Neural cell (in vitro differentiated cells): ENCODE results near the gene AP3S2. TPM values are rescaled to one million over a fixed set of nuclear protein-coding genes. Genes with fewer than 3 reads are reported as not detected.

Source experiments
- H2AFZ ChIP-seq: fragments of 200-600, 300-800 bp; sonication (generic), shearing (Covaris generic); 2 replicates; pipeline ENCODE4 v1.6.0; 2014; ENCODE audit warnings: low read depth, mild to moderate bottlenecking, antibody characterized with exemption, low read length, moderate library complexity
- H3F3A ChIP-seq: fragments of 200-600 bp; shearing (Covaris generic); 2 replicates; pipeline ENCODE4 v1.6.1; 2016; ENCODE audit warnings: mild to moderate bottlenecking, moderate library complexity, mixed read lengths, antibody characterized with exemption, low read length; ENCODE audit not compliant: insufficient read depth, poor library complexity, severe bottlenecking
- H3K27ac ChIP-seq: fragments of 200-600, 300-800 bp; sonication (generic), shearing (Covaris generic); 2 replicates; pipeline ENCODE4 v1.5.1; 2014; ENCODE audit warnings: mild to moderate bottlenecking, low read length, moderate library complexity
- H3K27me3 ChIP-seq: fragments of 300-800, 200-600 bp; sonication (generic), shearing (Covaris generic); 2 replicates; pipeline ENCODE4 v1.6.0; 2014; ENCODE audit warnings: mild to moderate bottlenecking, low read depth, low read length, moderate library complexity; ENCODE audit not compliant: insufficient read depth
- H3K36me3 ChIP-seq: fragments of 300-800, 200-600 bp; sonication (generic), shearing (Covaris generic); 2 replicates; pipeline ENCODE4 v1.5.1; 2014; ENCODE audit warnings: mild to moderate bottlenecking, antibody characterized with exemption, low read length, moderate library complexity; ENCODE audit not compliant: insufficient read depth
- H3K4me2 ChIP-seq: fragments of 300-800, 200-600 bp; sonication (generic), shearing (Covaris generic); 2 replicates; pipeline ENCODE4 v1.6.0; 2014; ENCODE audit warnings: mild to moderate bottlenecking, low read length
- H3K4me3 ChIP-seq: fragments of 300-800, 200-600 bp; sonication (generic), shearing (Covaris generic); 2 replicates; pipeline ENCODE4 v1.5.1; 2014; ENCODE audit warnings: mild to moderate bottlenecking, low read length, moderate library complexity
- H3K79me2 ChIP-seq: fragments of 200-600 bp; shearing (Covaris generic); replicated peaks from 2 replicates; pipeline ENCODE4 v1.6.0; 2014; ENCODE audit warnings: mild to moderate bottlenecking, low read length, moderate library complexity; ENCODE audit not compliant: insufficient read depth
- H3K9ac ChIP-seq: fragments of 300-800, 200-600 bp; sonication (generic), shearing (Covaris generic); 2 replicates; pipeline ENCODE4 v1.6.1; 2016; ENCODE audit warnings: mild to moderate bottlenecking, low read length, mixed read lengths
- H3K9me2 ChIP-seq: fragments of 200-600 bp; shearing (Covaris generic); 2 replicates; pipeline ENCODE4 v1.6.1; 2016; ENCODE audit warnings: mild to moderate bottlenecking, low read length, mixed read lengths; ENCODE audit not compliant: insufficient read depth
- H3K9me3 ChIP-seq: fragments of 200-600, 300-800 bp; sonication (generic), shearing (Covaris generic); 2 replicates; pipeline ENCODE4 v1.6.1; 2016; ENCODE audit warnings: mild to moderate bottlenecking, mixed run types, low read length, moderate library complexity, mixed read lengths
- H4K20me1 ChIP-seq: fragments of 200-600 bp; shearing (Covaris generic); 2 replicates; pipeline ENCODE4 v1.6.1; 2016; ENCODE audit warnings: mild to moderate bottlenecking, mixed run types; ENCODE audit not compliant: insufficient read depth
- CTCF ChIP-seq: fragments of 450-650 bp; IDR thresholded peaks from 2 replicates; pipeline ENCODE4 v1.5.1; 2014; ENCODE audit warnings: antibody characterized with exemption, mild to moderate bottlenecking, moderate library complexity; ENCODE audit not compliant: poor library complexity, severe bottlenecking
- EP300 ChIP-seq: fragments of 450-650 bp; conservative IDR thresholded peaks from 2 replicates; pipeline ENCODE4 v1.6.1; 2014; ENCODE audit warnings: antibody characterized with exemption, mild to moderate bottlenecking, moderate library complexity; ENCODE audit not compliant: poor library complexity, severe bottlenecking
- EZH2 ChIP-seq: fragments of 200-600, 300-800 bp; shearing (Covaris generic), sonication (generic); IDR thresholded peaks from 2 replicates; pipeline ENCODE4 v1.6.1; 2014; ENCODE audit warnings: antibody characterized with exemption, low read length, borderline replicate concordance, mild to moderate bottlenecking; ENCODE audit not compliant: insufficient read depth, poor library complexity, severe bottlenecking
- MXI1 ChIP-seq: fragments of 450-650 bp; conservative IDR thresholded peaks from 2 replicates; pipeline ENCODE4 v1.6.1; 2014; ENCODE audit warnings: antibody characterized with exemption, mild to moderate bottlenecking; ENCODE audit not compliant: poor library complexity, severe bottlenecking
- POLR2AphosphoS5 ChIP-seq: IDR thresholded peaks from 2 replicates; pipeline ENCODE4 v1.6.1; 2012
- RAD21 ChIP-seq: fragments of 450-650 bp; conservative IDR thresholded peaks from 2 replicates; pipeline ENCODE4 v1.6.1; 2014; ENCODE audit warnings: antibody characterized with exemption, mild to moderate bottlenecking, moderate library complexity
- REST ChIP-seq: IDR thresholded peaks from 2 replicates; pipeline ENCODE4 v1.6.1; 2012; ENCODE audit warnings: borderline replicate concordance
- SMC3 ChIP-seq: fragments of 450-650 bp; conservative IDR thresholded peaks from 2 replicates; pipeline ENCODE4 v1.6.1; 2014; ENCODE audit warnings: antibody characterized with exemption, mild to moderate bottlenecking, moderate library complexity; ENCODE audit not compliant: poor library complexity
- TAF1 ChIP-seq: IDR thresholded peaks from 2 replicates; pipeline ENCODE4 v1.6.1; 2012; ENCODE audit warnings: low read depth
- polyA plus RNA-seq: library from polyadenylated mRNA; depleted of rRNA; stranded (reverse); fragments of >200 nt; gene quantifications from 2 replicates; pipeline ENCODE4 v1.2.3, GENCODE V29; 2014

Gene AP3S2
- polyA plus RNA-seq, 1 donor from 2014 or later, result 47.6 TPM

GRCh38 chr15:89806210-89806558 lies 87.6 kb downstream of the AP3S2 start:
- H3K9me2 ChIP-seq, result no peaks in the 10 kb centered on the region
- no peaks in the 10 kb centered on the region for H4K20me1 ChIP-seq
- H3K27ac ChIP-seq, result no peak overlapping the region
- H3K27me3 ChIP-seq, result no peaks in the 10 kb centered on the region
- no peak overlapping the region for H3K9ac ChIP-seq
- no peak for TF ChIP-seq TAF1
- no peak for TF ChIP-seq RAD21
- no peak for TF ChIP-seq REST
- no peak for TF ChIP-seq SMC3
- no peak for TF ChIP-seq EP300
- TF ChIP-seq EZH2, result no peak
- no peak for TF ChIP-seq MXI1
- no peak for TF ChIP-seq CTCF
- TF ChIP-seq POLR2AphosphoS5, result no peak
- H3K9me3 ChIP-seq, result no peaks in the 10 kb centered on the region
- no peaks in the 10 kb centered on the region for H3K79me2 ChIP-seq
- H2AFZ ChIP-seq, result no peak overlapping the region
- H3F3A ChIP-seq, result no peaks in the 10 kb centered on the region
- H3K4me3 ChIP-seq, result no peak overlapping the region
- H3K4me2 ChIP-seq, result no peak overlapping the region
- H3K36me3 ChIP-seq, result no peaks in the 10 kb centered on the region

- H3K9me2 ChIP-seq, result no peaks in the 10 kb centered on the region
- no peaks in the 10 kb centered on the region for H3K9me3 ChIP-seq
- H3K27ac ChIP-seq, result no peak overlapping the region
- no peak overlapping the region for H3K9ac ChIP-seq
- no peak overlapping the region for H3K4me3 ChIP-seq
- H3K27me3 ChIP-seq, result no peaks in the 10 kb centered on the region
- no peaks in the 10 kb centered on the region for H3K79me2 ChIP-seq
- no peak overlapping the region for H3K4me2 ChIP-seq
- no peak for TF ChIP-seq EP300
- TF ChIP-seq POLR2AphosphoS5, result no peak
- no peak for TF ChIP-seq MXI1
- TF ChIP-seq EZH2, result no peak
- no peak overlapping the region for H2AFZ ChIP-seq
- H3F3A ChIP-seq, result no peaks in the 10 kb centered on the region
- no peaks in the 10 kb centered on the region for H4K20me1 ChIP-seq
- no peaks in the 10 kb centered on the region for H3K36me3 ChIP-seq
These were observed 88.3 kb downstream of the AP3S2 start for GRCh38 chr15:89805241-89806209.
